Activated naive CD4-positive, alpha-beta T cell treated with anti-CD3 and anti-CD28 coated beads, Interleukin-2, amount 10 ng/mL, durations not matched to agents 7 days and 5 days (primary cell): ENCODE results near the gene CD99.

Source experiments
- CTCF ChIA-PET: fragments of 350-600 bp; sonication (Branson Sonifier 250); formaldehyde crosslinking; loops from one replicate; lab custom pipeline; 2021; ENCODE audit warnings: antibody characterized with exemption; lab: Charles Lee
- DNase-seq: peaks from one replicate; pipeline ENCODE4 v3.0.0-alpha.2; 2020
- H3K27ac Mint-ChIP-seq: one replicate; pipeline ENCODE4 v1.8.0; 2021; ENCODE audit warnings: mild to moderate bottlenecking, moderate library complexity, mixed read lengths
- H3K27me3 Mint-ChIP-seq: one replicate; pipeline ENCODE4 v1.8.0; 2021; ENCODE audit warnings: mild to moderate bottlenecking, mixed read lengths
- H3K36me3 Mint-ChIP-seq: one replicate; pipeline ENCODE4 v1.8.0; 2021; ENCODE audit warnings: mixed read lengths
- H3K4me1 Mint-ChIP-seq: one replicate; pipeline ENCODE4 v1.8.0; 2021; ENCODE audit warnings: mixed read lengths
- H3K4me3 Mint-ChIP-seq: one replicate; pipeline ENCODE4 v1.8.0; 2021; ENCODE audit warnings: mild to moderate bottlenecking, moderate library complexity, mixed read lengths
- H3K9me3 Mint-ChIP-seq: one replicate; pipeline ENCODE4 v1.8.0; 2021; ENCODE audit warnings: mixed read lengths

Gene CD99, protein sequence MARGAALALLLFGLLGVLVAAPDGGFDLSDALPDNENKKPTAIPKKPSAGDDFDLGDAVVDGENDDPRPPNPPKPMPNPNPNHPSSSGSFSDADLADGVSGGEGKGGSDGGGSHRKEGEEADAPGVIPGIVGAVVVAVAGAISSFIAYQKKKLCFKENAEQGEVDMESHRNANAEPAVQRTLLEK

DNA sequence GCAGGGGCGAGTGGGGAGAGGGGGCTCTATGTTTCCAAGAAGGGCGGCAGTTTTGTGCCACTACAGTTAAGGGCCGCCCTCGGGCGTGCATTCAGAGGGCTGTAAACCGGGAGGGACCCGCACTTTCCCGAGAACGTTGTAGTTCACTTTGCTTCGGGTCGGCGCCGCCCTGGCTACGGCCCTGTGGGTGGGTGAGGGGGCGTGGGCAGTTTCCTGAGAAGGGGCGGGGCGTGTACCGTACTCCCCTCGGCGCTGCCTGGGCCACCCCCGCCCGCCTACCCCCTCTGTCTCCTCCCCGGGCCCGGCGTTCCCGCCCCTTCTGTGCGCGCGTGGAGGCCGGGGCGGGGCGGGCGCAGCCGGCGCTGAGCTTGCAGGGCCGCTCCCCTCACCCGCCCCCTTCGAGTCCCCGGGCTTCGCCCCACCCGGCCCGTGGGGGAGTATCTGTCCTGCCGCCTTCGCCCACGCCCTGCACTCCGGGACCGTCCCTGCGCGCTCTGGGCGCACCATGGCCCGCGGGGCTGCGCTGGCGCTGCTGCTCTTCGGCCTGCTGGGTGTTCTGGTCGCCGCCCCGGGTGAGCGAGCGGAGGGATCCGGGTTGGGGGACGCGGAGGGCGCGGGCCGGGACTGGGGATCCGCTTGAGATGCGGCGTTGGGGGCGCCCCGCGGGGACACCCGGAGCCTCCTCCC lies at the start of gene CD99:
Gene CD99 (plus strand): TSS at position 440 of the 687 bp plus-strand sequence. CDS start 66 bp downstream, at position 506.
- CTCF ChIA-PET = no interaction called here
- Mint-ChIP-seq H3K27me3 (peaks cover 25% of the 10 kb centered on the region), H3K27ac (peak within 1 kb of the TSS; percentile 94), H3K36me3 (peaks cover 34% of the 10 kb centered on the region), H3K4me3 (peak within 1 kb of the TSS; percentile 95), H3K9me3 (no peaks in the 10 kb centered on the region), H3K4me1 (peaks cover 36% of the 10 kb centered on the region)
- DNase-seq = peak; percentile 94

DNA sequence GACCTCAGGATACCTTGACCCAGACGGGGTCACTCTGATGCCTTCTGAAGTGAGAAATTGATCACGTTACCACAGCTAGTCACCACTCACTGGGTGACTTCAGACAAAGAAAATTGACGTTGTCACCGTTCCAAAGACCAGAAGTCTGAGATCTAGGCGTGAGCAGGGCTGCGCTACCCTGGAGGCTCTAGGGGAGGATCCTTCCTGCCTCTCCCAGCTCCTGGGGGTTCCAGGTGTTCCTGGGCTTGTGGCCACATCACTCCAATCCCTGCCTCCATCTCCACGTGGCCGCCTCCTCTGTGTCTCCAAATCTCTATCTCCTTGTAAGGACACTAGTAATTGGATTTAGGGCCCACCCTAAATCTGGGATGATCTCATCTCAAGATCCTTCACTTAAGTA lies 48.9 kb upstream of the CD99 start:
- Mint-ChIP-seq H3K4me1 (no peaks in the 10 kb centered on the region), H3K4me3 (no peak overlapping the region), H3K36me3 (peaks cover 26% of the 10 kb centered on the region)

DNA sequence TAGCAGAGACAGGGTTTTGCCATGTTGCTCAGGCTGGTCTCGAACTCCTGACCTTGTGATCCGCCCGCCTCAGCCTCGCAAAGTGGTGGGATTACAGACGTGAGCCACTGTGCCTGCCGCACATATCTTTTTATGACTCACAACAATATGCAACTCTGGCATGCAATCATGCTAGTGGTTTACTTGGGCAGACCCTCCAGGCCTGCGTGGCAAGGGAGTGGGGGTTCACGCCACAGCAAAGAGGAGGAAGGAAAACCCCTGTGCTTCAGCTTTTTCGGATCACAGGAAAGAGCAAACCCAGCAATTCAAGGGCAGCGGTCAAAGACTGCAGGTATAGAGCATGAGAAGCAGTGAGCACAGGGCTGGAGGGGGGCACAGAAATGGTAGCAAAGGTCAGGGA lies 48.3 kb upstream of the CD99 start:
- Mint-ChIP-seq H3K4me1 (no peaks in the 10 kb centered on the region), H3K27me3 (no peaks in the 10 kb centered on the region), H3K9me3 (no peaks in the 10 kb centered on the region), H3K4me3 (no peak overlapping the region), H3K36me3 (peaks cover 29% of the 10 kb centered on the region), H3K27ac (no peak overlapping the region)
- CTCF ChIA-PET = no interaction called here
- no peak for DNase-seq

More for the DNA sequence above, 48.9 kb upstream of the CD99 start:
- Mint-ChIP-seq H3K27me3 (no peaks in the 10 kb centered on the region), H3K9me3 (no peaks in the 10 kb centered on the region), H3K27ac (no peak overlapping the region)
- CTCF ChIA-PET = no interaction called here
- no peak for DNase-seq

DNA sequence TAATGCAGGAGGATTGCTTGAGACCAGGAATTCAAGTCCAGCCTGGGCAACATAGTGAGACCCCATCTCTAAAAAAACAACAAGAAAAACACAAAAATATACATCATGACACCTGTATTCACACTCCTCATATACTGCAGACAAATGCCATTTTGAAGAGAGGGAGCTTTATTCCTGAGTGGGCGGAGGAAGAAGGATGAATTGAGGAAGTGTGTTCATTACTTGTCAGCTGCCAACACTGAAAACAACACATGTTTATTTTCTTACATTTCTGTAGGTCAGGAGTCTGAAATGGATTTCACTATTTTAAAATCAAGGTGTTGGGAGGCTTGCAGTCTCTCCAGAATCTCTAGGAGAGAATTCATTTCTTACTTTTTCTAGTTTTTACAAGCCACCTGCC lies 47.2 kb upstream of the CD99 start:
- Mint-ChIP-seq H3K4me1 (no peaks in the 10 kb centered on the region), H3K36me3 (peaks cover 23% of the 10 kb centered on the region), H3K27ac (no peak overlapping the region), H3K4me3 (no peak overlapping the region), H3K9me3 (no peaks in the 10 kb centered on the region), H3K27me3 (no peaks in the 10 kb centered on the region)
- CTCF ChIA-PET = no interaction called here
- no peak for DNase-seq

DNA sequence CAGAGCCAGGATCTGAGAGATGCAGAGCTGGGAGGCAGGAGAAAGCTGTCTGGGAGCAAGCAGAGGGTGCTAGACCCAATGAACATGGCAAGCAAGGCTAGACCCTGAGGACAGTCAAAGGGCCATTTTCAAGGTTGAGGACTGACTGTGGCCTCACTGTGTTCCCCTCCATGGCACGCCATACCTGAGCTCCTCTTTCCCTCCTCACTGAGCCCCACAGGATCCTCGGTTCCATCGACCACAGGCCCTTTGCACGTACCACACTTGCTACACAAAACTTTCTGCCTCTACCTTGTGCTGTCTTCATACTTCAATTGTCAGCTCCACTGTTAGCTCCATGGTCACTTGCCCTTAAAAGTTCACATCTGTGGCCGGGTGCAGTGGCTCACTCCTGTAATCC lies 45.5 kb upstream of the CD99 start:
- H3K27me3 Mint-ChIP-seq = no peaks in the 10 kb centered on the region
- no peaks in the 10 kb centered on the region for H3K9me3 Mint-ChIP-seq
- no peaks in the 10 kb centered on the region for H3K4me1 Mint-ChIP-seq
- H3K4me3 Mint-ChIP-seq = no peak overlapping the region
- H3K27ac Mint-ChIP-seq = no peak overlapping the region
- peaks cover 13% of the 10 kb centered on the region for H3K36me3 Mint-ChIP-seq
- DNase-seq = no peak
- CTCF ChIA-PET = no interaction called here

DNA sequence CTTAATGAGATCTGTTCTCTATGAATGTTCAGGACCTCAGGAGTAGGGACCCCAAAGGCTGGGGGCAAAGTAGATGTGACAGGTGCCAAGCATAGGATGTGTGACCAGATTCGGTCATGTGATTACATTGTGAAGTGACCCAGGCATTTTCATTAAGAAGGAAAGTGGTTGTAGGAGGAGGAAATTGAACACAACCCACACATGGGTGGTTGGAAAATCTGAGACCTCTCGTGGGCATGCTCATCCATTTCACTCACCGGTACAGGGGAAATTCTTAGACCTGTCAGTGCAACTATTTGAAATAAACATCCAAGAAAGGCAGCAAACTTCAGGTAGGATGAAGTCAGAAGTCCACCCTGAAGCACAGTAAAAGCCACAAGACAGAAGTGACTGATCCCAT lies 43.5 kb upstream of the CD99 start:
- no peak overlapping the region for H3K4me3 Mint-ChIP-seq
- H3K27ac Mint-ChIP-seq = no peak overlapping the region
- DNase-seq = no peak
- no peaks in the 10 kb centered on the region for H3K4me1 Mint-ChIP-seq
- CTCF ChIA-PET = no interaction called here
- no peaks in the 10 kb centered on the region for H3K9me3 Mint-ChIP-seq
- peaks cover 9% of the 10 kb centered on the region for H3K36me3 Mint-ChIP-seq
- no peaks in the 10 kb centered on the region for H3K27me3 Mint-ChIP-seq

DNA sequence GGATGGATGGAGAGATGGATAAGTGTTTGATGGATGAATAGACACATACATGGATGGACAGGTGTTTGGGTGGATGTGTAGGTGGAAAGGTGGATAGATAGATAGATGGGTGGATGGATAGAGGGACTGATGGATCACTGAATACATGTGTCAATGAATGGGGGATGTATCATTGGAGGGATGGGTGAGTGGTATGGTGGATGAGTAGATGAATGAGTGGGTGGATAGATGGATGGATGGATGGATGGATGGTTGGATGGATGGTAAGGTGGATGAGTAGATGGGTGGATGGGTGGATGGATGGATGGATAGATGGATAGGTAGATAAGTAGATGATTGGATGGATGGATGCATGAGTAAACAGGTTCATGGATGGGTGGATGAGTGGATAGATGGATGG lies 41.1 kb upstream of the CD99 start:
- Mint-ChIP-seq H3K36me3 (peaks cover 9% of the 10 kb centered on the region), H3K9me3 (no peaks in the 10 kb centered on the region)
- CTCF ChIA-PET = no interaction called here

DNA sequence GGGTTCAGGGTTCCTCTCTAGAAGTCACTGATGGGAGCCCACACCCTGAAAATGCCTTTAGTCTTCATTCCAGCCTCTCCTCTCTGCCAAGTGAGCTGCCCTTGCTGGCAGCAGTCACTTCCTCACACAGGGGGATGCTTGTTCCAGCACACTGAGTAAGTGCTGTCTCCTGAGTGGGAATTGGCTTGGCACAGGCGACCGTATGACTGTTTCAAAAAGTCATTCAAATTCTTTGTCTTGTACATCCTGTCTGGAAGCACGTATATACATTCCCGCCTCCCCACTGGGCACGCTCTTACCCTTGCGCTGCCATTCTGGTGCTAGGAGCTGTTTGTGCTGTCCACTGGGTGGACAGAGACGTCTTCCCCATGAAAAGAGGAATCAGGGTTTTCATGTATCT lies 40.2 kb upstream of the CD99 start:
- CTCF ChIA-PET = no interaction called here
- DNase-seq = no peak
- Mint-ChIP-seq H3K27me3 (no peaks in the 10 kb centered on the region), H3K27ac (no peak overlapping the region), H3K4me3 (no peak overlapping the region), H3K4me1 (no peaks in the 10 kb centered on the region), H3K36me3 (peaks cover 9% of the 10 kb centered on the region), H3K9me3 (no peaks in the 10 kb centered on the region)

More for the DNA sequence above, 41.1 kb upstream of the CD99 start:
- Mint-ChIP-seq H3K27ac (no peak overlapping the region), H3K27me3 (no peaks in the 10 kb centered on the region), H3K4me1 (no peaks in the 10 kb centered on the region), H3K4me3 (no peak overlapping the region)
- no peak for DNase-seq

DNA sequence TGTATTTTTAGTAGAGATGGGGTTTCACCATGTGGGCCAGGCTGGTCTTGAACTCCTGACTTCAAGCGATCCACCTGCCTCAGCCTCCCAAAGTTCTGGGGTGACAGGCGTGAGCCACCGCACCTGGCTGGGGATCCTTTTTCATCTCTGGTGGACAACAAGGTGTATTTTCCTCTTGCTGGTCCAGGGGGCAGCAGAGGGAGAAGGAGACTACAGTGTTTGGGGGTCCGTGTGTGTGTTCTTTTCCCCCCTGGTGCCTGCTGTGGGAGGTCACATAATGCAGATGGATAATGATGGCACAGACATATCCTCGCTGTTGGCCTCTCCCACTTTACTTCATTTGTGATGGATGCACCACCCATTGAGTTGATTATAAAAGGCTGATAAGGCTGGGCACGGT lies 39.0 kb upstream of the CD99 start:
- H3K27me3 Mint-ChIP-seq = no peaks in the 10 kb centered on the region
- no peak for DNase-seq
- no peaks in the 10 kb centered on the region for H3K4me1 Mint-ChIP-seq
- CTCF ChIA-PET = no interaction called here
- H3K36me3 Mint-ChIP-seq = peaks cover 4% of the 10 kb centered on the region
- H3K4me3 Mint-ChIP-seq = no peak overlapping the region
- H3K9me3 Mint-ChIP-seq = no peaks in the 10 kb centered on the region
- H3K27ac Mint-ChIP-seq = no peak overlapping the region

DNA sequence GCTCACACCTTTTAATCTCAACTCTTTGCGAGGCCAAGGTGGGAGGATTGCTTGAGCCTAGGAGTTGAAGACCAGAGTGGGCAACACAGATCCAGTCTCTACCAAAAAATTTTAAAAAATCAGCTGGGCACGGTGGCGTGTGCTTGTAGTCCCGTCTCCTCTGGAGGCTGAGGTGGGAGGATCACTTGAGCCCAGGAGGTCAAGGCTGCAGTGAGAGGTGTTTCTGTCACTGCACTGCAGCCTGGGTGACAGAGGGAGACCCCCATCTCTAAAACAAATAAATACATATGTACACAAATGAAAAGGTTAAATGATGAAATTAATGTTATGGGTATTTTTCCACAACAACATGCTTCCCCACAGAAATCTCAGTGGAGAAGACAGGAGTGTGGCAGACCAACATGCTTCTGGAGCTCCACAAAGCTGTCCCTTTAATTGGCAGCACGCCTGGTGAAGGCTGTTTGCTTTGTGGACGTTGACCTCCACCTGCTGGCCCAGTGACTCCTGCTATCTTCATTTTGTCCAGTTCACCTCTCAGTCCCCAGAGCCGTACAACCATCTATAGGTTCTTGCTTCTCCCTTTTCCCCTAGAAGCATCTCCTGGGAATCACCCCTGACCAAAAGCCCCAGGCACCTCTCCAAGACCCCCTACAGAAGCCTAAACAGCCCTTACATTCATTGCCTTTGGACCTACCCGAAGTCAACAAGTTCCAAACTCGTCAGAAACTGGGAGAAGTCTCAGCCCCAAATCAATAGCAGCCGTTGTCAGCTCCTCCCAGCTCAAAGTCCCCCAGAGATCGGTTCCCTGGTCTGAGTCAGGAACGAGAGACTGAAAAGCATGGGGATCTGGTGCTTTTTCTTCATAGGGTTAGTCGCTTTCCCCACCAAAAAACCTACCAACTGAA lies 36.4 kb upstream of the CD99 start:
- H3K27me3 Mint-ChIP-seq = no peaks in the 10 kb centered on the region
- no peak overlapping the region for H3K4me3 Mint-ChIP-seq
- CTCF ChIA-PET = no interaction called here
- no peaks in the 10 kb centered on the region for H3K4me1 Mint-ChIP-seq
- no peak for DNase-seq
- no peaks in the 10 kb centered on the region for H3K36me3 Mint-ChIP-seq
- H3K9me3 Mint-ChIP-seq = no peaks in the 10 kb centered on the region
- H3K27ac Mint-ChIP-seq = no peak overlapping the region

DNA sequence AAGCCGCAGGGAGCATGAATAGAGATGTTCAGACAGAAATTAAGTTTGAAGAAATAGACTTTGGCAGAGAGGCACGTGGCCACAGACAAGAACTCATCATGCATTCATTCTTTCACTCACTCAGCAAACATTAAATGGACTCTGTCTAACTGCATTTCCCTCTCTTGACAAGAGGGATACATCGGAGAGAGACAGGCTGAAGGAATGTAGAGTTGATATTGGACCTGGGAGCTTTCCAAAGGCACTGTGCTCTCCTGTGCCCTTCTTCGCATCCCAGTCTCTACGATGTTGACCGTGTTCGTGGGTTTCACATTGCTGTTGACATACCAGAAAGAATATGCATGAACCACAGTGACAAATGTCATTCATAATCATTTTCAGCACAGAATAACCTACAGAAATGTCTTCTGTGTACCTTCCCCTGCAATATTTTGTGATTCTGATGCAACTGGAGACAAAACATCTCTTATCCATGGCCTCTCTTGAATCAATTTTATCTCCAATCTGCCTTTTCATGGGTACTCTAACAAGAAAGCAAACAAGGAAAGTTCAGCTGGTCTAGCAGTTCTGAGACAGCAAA lies 34.7 kb upstream of the CD99 start:
- no peaks in the 10 kb centered on the region for H3K27me3 Mint-ChIP-seq
- no peak for DNase-seq
- H3K4me1 Mint-ChIP-seq = no peaks in the 10 kb centered on the region
- H3K27ac Mint-ChIP-seq = no peak overlapping the region
- CTCF ChIA-PET = no interaction called here
- no peaks in the 10 kb centered on the region for H3K9me3 Mint-ChIP-seq
- no peak overlapping the region for H3K4me3 Mint-ChIP-seq
- no peaks in the 10 kb centered on the region for H3K36me3 Mint-ChIP-seq

DNA sequence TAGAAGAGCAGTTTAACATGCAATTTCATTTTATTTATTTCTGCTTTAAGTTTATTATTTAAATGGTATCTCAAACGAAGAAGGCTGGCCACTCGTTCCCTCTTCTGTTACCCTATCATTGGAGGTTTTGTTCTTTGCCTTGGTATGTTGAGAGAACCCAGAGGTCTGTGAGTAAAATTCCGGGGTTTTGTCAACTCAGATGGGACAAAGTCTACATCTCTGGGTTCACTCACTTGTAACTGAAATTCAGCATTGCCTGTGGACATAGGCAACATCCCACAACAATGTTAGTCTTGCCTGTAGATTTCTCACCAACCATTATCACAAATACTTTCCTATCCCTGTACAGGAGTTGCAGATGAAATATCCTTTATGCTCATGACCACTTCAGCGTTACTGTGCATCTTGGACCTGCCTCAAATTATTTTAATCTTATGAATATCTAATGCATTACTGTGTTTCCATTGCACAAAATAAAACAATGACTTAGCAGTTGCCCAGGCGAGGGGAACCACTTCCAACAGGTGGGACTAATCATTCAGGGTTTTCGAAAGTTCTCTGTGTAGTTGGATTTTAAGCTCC lies 33.5 kb upstream of the CD99 start:
- no peaks in the 10 kb centered on the region for H3K9me3 Mint-ChIP-seq
- H3K4me3 Mint-ChIP-seq = no peak overlapping the region
- CTCF ChIA-PET = no interaction called here
- no peak for DNase-seq
- H3K4me1 Mint-ChIP-seq = no peaks in the 10 kb centered on the region
- H3K27me3 Mint-ChIP-seq = no peaks in the 10 kb centered on the region
- H3K36me3 Mint-ChIP-seq = no peaks in the 10 kb centered on the region
- H3K27ac Mint-ChIP-seq = no peak overlapping the region

DNA sequence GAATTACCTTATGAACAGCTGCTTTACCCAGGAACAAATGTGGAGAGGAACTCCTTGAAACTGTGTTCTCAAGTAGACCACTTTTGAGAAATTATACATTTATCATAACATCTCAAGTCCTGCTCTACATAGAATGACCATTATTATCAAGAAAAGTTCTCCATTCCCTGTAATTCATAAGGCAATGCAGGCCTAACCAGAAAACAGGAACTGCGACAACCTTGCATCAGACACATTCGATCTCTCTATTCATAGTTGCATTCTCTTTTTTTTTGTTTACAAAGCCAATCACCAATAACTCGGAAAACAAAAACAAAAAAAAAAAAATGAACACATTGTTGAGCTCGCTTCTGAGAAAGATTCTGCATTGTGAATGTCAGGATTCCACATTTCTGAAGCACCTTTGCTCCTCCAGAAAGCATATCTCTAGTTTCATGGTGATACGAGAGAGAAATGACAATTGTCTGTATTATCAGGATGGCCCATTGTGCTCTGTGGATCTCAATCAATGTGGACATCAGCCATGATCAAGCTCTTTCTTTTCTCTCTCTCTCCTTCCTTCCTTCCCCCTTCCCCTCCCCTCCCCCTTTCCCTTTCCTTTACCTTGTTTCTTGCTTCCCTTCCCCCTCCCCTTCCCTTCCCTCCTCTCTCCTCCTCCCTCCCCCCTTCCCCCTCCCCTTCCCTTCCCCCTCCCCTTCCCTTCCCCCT lies 32.4 kb upstream of the CD99 start:
- no peak overlapping the region for H3K27ac Mint-ChIP-seq
- H3K4me1 Mint-ChIP-seq = no peaks in the 10 kb centered on the region
- H3K27me3 Mint-ChIP-seq = no peaks in the 10 kb centered on the region
- no peaks in the 10 kb centered on the region for H3K9me3 Mint-ChIP-seq
- no peak overlapping the region for H3K4me3 Mint-ChIP-seq
- no peak for DNase-seq
- no peaks in the 10 kb centered on the region for H3K36me3 Mint-ChIP-seq
- CTCF ChIA-PET = no interaction called here

DNA sequence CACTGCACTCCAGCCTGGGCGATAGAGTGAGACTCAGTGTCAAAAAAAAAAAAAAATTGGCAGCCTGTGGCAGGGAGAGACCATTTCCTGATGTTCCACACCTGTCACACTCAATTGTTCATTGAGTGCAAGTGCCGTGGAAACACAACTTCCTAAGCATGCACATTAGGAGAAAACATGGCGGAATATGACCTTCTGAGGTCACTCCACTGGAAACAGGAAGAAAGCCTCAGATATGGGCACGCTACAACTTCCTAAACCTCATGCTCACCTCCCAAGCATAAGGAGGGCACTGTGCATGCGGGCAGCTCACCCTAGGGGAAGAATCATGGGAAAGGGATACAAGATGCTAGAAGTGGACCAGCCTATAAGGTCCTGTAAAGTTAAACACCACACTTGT lies 28.5 kb upstream of the CD99 start:
- Mint-ChIP-seq H3K4me1 (no peaks in the 10 kb centered on the region), H3K36me3 (peaks cover 2% of the 10 kb centered on the region), H3K27me3 (no peaks in the 10 kb centered on the region), H3K4me3 (no peak overlapping the region), H3K27ac (no peak overlapping the region), H3K9me3 (no peaks in the 10 kb centered on the region)
- CTCF ChIA-PET = no interaction called here
- no peak for DNase-seq
